Left lung (tissue), 10 donors: ENCODE results near the gene PAM16. TPM values are rescaled to one million over a fixed set of nuclear protein-coding genes. Genes with fewer than 3 reads are reported as not detected.

ENCODE experiments used
- ATAC-seq: fragments of 200-7000 bp; cut with Tn5 transposase; one replicate; pipeline ENCODE4 v1.9.1; 2020; ENCODE audit warnings: moderate library complexity
- DNase-seq, 4 donors: peaks; one replicate each; pipeline ENCODE4 v3.0.0-alpha.2; 2013 to 2020
- H3K27ac ChIP-seq, 2 donors: fragments of 200-600 bp; sonication (generic) in 1 of 2; one replicate each; pipeline versions ENCODE4 v1.5.0 to v1.8.0; 2020 to 2021
- H3K27me3 ChIP-seq, 2 donors: fragments of 200-600 bp; sonication (generic) in 1 of 2; one replicate each; pipeline versions ENCODE4 v1.5.0 to v1.8.0; 2020 to 2021
- H3K36me3 ChIP-seq, 2 donors: fragments of 200-600 bp; sonication (generic) in 1 of 2; one replicate each; pipeline versions ENCODE4 v1.5.0 to v1.8.0; 2020 to 2021
- H3K4me1 ChIP-seq, 2 donors: fragments of 200-600 bp; one replicate each; pipeline ENCODE4 v1.8.0; 2021
- H3K4me3 ChIP-seq, 2 donors: fragments of 200-600 bp; sonication (generic) in 1 of 2; one replicate each; pipeline versions ENCODE4 v1.5.0 to v1.8.0; 2020 to 2021; ENCODE audit warnings: mild to moderate bottlenecking in 1 of 2
- H3K9me3 ChIP-seq, 2 donors: fragments of 200-600 bp; sonication (generic) in 1 of 2; one replicate each; pipeline versions ENCODE4 v1.5.0 to v1.8.0; 2020 to 2021
- CTCF ChIP-seq, 2 donors: fragments of 200-600 bp; sonication (generic) in 1 of 2; IDR thresholded peaks; one replicate each; pipeline versions ENCODE4 v1.5.0 to v1.8.0; 2021; ENCODE audit warnings: antibody characterized with exemption in 2 of 2
- intact Hi-C, 2 donors: fragments of 100-400 bp; cut with DNase I; formaldehyde crosslinking; loops; one replicate each; pipeline versions ENCODE4 v1.11.2 to v1.14.2; 2022
- polyA plus RNA-seq, 6 donors: library from polyadenylated mRNA; unstranded; fragments of 120-200 nt; gene quantifications; one replicate each; pipeline ENCODE4 v1.2.1, GENCODE V29; 2013; ENCODE audit not compliant: insufficient read length in 6 of 6
- total RNA-seq, 2 donors: library from RNA; stranded (reverse); fragmentation: NEBNext Ultra II Directional; extraction: Animal tissue kit (Norgen Biotek cat#: 25700); gene quantifications; one replicate each; pipeline ENCODE4 v1.2.1, GENCODE V29; 2021
- donor health status: DM: no; HTN: yes; CAD: no.
- donor health status: DM: no; HTN: no; CAD: no.

PAM16 gene
- total and polyA plus RNA-seq, 8 donors = 19.1 to 44.6 (median 29.8) TPM

DNA sequence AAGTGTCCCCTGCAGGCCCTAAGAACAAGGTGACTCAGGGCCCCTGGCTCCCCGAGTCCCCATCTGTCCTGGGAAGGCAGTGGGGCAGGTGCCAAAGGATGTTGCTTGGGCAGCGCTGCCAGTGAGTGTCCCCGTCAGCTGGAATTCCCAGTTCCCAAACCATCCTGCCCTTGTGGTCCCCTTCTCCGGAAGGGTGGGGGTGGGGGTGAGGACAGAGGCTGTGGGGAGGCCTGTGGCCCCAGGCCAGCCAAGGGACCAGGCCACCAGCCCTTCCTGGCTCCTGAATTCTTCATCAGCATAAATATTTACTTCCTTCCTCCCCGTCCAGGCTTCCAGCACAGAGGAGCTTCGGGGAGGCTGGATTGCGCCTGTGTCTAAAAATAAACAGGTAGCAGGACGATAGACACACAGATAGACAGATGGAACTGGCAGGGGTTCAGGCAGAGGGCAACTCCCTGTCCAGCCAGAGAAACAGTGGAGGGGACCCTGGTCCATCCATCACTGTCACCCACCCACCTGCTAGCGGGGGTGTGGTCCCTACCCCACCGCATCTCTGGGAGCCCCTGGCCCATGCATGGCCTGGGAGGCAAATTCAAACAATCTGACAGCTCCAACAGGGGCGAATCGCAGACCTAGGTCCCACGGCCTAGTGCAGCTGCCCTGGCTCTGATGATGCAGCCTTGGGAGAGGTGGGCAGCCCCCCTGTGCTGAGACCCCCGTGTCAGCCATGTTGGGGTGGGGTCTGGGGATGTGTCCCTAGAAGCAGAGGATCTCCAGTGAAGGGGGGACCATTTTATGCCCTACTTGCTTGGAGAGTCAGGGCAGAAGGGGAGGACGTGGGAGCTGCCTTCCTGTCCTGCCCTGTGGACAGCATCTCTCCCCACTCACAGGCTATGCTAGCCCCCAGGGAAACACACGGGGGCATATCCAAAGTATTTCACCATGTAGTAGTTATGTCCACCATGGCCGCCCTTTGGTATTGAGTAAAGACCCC lies 22.0 kb downstream of the PAM16 start:
- intact Hi-C loops = no loop called here
- H3K9me3 ChIP-seq = no peaks in the 10 kb centered on the region
- peaks cover 38 to 71% of the 10 kb centered on the region in 2 donors for H3K4me1 ChIP-seq
- peaks cover 0 to 19% of the 10 kb centered on the region in 2 donors for H3K27me3 ChIP-seq
- no peak for ATAC-seq
- TF ChIP-seq CTCF (IDR thresholded peaks at IDR 0.05) = no peak
- no peak overlapping the region for H3K4me3 ChIP-seq
- peaks cover 0 to 19% of the 10 kb centered on the region in 2 donors for H3K36me3 ChIP-seq
- DNase-seq = no peak
- H3K27ac ChIP-seq = peak overlapping the region; percentile 68 to 80

GRCh38 chr16:4328046-4328781 lies 22.9 kb downstream of the PAM16 start:
- DNase-seq (peak in 3 of 4 donors; percentile 80 to 88 (median 87)), ATAC-seq (peak; percentile 78)
- Histone ChIP-seq H3K36me3 (peaks cover 0 to 13% of the 10 kb centered on the region in 2 donors), H3K27me3 (peaks cover 0 to 19% of the 10 kb centered on the region in 2 donors), H3K4me1 (peaks cover 47 to 79% of the 10 kb centered on the region in 2 donors), H3K27ac (peak overlapping the region; percentile 68 to 80), H3K9me3 (no peaks in the 10 kb centered on the region), H3K4me3 (peak overlapping the region; percentile 25 to 27)
- intact Hi-C loops = no loop called here
- TF ChIP-seq CTCF (IDR thresholded peaks at IDR 0.05) = peak; percentile 37 to 60

GRCh38 chr16:4327386-4328045 lies 23.6 kb downstream of the PAM16 start:
- H3K36me3 ChIP-seq = peaks cover 0 to 6% of the 10 kb centered on the region in 2 donors
- H3K4me1 ChIP-seq = peaks cover 50 to 86% of the 10 kb centered on the region in 2 donors
- no peaks in the 10 kb centered on the region for H3K9me3 ChIP-seq
- TF ChIP-seq CTCF (IDR thresholded peaks at IDR 0.05) = no peak
- ATAC-seq (no peak), DNase-seq (peak in 1 of 4 donors; percentile 84)
- intact Hi-C loops = no loop called here
- peaks cover 0 to 19% of the 10 kb centered on the region in 2 donors for H3K27me3 ChIP-seq
- H3K4me3 ChIP-seq = peak overlapping the region; percentile 25 to 27
- H3K27ac ChIP-seq = peak overlapping the region; percentile 68 to 80

GRCh38 chr16:4325253-4325758 lies 25.8 kb downstream of the PAM16 start:
- peaks cover 0 to 19% of the 10 kb centered on the region in 2 donors for H3K27me3 ChIP-seq
- H3K9me3 ChIP-seq = no peaks in the 10 kb centered on the region
- DNase-seq (no peak), ATAC-seq (no peak)
- intact Hi-C loops = no loop called here
- no peak overlapping the region for H3K4me3 ChIP-seq
- H3K4me1 ChIP-seq = peaks cover 57 to 90% of the 10 kb centered on the region in 2 donors
- peak overlapping the region; percentile 62 to 82 for H3K27ac ChIP-seq
- no peak for TF ChIP-seq CTCF (IDR thresholded peaks at IDR 0.05)
- H3K36me3 ChIP-seq = no peaks in the 10 kb centered on the region
